Muscle layer of duodenum (tissue), 2 donors: ENCODE results near the gene ACTN4.

Source experiments
- H3K27ac ChIP-seq: one replicate; pipeline ENCODE4 v1.7.0; 2013; ENCODE audit warnings: mild to moderate bottlenecking, low read length
- H3K27me3 ChIP-seq: one replicate; pipeline ENCODE4 v1.7.0; 2013; ENCODE audit warnings: low read depth, mild to moderate bottlenecking, control low read depth, low read length
- H3K36me3 ChIP-seq, 2 donors: one replicate each; pipeline ENCODE4 v1.7.0; 2013; ENCODE audit warnings: low read length in 2 of 2, control low read depth in 1 of 2, mild to moderate bottlenecking in 1 of 2; ENCODE audit not compliant: insufficient read depth in 2 of 2, control insufficient read depth in 1 of 2
- H3K4me1 ChIP-seq, 2 donors: one replicate each; pipeline ENCODE4 v1.7.0; 2013; ENCODE audit warnings: low read length in 2 of 2, mild to moderate bottlenecking in 2 of 2, control low read depth in 1 of 2, moderate library complexity in 1 of 2; ENCODE audit not compliant: insufficient read depth in 2 of 2, control insufficient read depth in 1 of 2
- H3K4me3 ChIP-seq, 2 donors: one replicate each; pipeline ENCODE4 v1.7.0; 2013; ENCODE audit warnings: low read length in 2 of 2, low read depth in 1 of 2, mild to moderate bottlenecking in 1 of 2
- H3K9me3 ChIP-seq, 2 donors: one replicate each; pipeline ENCODE4 v1.7.0; 2013; ENCODE audit warnings: low read length in 2 of 2, control low read depth in 1 of 2, mild to moderate bottlenecking in 1 of 2; ENCODE audit not compliant: control insufficient read depth in 1 of 2
- donor health status: healthy.

Gene ACTN4

DNA sequence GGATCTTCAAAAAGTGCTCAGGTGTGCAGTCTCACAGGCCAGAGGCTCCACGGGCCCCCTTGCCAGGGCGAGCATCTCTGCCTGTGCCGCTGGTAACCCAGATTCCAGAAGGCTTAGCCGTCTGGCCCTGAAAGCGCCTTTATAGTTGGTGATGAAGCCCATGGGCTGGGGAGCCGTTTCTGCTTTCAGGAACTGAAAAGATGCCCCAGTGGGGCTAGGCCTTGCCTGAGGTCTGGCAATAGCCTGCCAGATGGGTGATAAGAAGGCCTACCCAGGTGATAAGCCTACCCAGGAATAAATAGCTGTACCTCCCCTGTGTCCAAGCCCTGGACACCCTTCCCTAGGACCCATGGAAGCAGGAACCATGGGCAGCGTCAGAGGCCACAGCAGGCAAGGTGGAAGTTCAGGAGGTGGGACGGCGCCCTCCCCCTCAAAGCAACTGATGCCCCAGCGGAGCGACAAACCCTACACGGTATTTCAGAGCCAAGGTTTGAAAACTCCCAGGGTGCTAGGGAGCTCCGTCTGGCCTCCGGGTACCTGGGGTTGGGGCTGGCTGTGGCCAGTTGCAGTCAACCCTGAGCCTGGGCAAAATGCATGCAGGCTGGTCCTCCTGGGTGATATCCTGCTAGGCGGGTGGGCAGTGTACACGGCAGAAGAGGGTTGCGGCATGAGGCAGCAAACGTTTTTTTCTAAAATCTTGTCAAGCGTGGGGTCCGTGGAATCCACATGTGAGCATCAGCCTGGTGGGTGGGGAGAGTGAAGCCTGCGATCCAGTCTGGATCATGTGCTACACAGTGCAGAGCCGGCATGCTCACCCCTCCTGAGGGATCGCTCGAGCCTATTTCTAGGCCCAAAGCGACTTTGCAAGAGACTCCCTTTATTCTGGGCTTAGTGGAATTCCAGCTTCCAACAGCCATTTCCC, 45.3 kb downstream of the ACTN4 start:
- Histone ChIP-seq H3K9me3 (no peaks in the 10 kb centered on the region), H3K4me1 (peaks cover 47 to 69% of the 10 kb centered on the region in 2 donors), H3K4me3 (peak overlapping the region in 1 of 2 donors; percentile 41), H3K36me3 (peaks cover 17 to 24% of the 10 kb centered on the region in 2 donors), H3K27me3 (no peaks in the 10 kb centered on the region), H3K27ac (peak overlapping the region; percentile 93)

DNA sequence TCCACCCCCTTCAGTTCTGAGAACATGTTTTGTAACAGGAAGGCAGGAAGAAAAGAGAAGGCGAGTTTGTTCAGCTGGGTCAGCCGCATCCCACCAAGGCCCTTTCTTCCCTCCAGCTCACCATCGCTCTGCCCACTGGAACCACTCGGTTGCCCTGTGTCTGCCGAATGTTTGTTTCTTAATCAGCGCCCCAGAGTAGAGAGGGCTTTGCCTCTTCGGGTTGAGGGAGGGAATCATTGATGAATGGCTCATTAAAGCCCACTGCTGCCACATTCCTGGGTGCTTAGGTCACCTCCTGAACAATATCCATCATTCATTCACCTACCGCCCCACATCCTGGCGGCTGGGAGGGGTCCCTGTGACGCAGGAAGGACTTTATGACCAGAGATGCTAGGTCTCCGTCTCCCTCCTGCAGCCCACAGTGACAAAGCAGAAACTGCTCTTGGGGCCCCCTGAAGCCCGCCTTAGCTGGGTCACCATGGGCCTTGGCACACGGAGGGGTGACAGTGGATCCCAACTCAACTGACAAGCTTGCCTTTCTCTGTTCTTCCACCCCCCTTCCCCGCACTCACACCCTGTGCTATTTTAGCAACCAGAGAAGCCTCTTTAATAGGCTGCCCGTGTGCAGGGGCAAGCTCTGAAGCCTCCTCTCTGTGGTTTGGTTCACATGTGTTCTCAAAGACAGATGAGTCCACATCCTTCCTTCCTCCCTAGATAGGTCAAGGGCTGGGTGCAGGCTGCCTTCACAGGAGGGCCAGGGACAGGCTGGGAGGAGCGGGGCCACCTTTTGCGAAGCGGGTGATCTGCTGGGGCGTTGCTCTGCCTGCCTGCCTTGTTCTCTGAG, 46.2 kb downstream of the ACTN4 start:
- Histone ChIP-seq H3K27ac (peak overlapping the region; percentile 93), H3K27me3 (no peaks in the 10 kb centered on the region), H3K9me3 (no peaks in the 10 kb centered on the region), H3K36me3 (peaks cover 14 to 24% of the 10 kb centered on the region in 2 donors), H3K4me1 (peaks cover 49 to 72% of the 10 kb centered on the region in 2 donors), H3K4me3 (peak overlapping the region in 1 of 2 donors; percentile 41)

DNA sequence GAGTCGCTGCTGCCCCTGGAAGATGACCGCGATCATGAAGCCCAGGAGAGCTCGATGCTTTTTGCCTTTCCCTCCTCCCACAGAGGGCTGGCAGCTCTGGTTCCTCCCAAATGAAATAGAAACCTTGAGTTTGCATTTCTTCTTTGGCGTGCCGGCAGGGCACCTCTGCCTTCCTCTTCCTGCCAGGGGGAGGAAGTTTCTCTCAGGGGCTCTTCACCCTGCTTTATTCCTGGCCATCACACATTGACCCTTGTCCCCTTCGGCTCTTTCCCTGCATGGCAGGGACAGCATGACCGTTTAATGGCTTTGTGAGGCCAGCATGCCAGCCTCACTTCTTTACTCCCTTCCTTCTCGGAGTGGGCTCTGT, 47.9 kb downstream of the ACTN4 start:
- no peaks in the 10 kb centered on the region for H3K27me3 ChIP-seq
- no peak overlapping the region for H3K4me3 ChIP-seq
- peak overlapping the region; percentile 93 for H3K27ac ChIP-seq
- peaks cover 47 to 74% of the 10 kb centered on the region in 2 donors for H3K4me1 ChIP-seq
- peaks cover 15 to 27% of the 10 kb centered on the region in 2 donors for H3K36me3 ChIP-seq
- H3K9me3 ChIP-seq, result no peaks in the 10 kb centered on the region

DNA sequence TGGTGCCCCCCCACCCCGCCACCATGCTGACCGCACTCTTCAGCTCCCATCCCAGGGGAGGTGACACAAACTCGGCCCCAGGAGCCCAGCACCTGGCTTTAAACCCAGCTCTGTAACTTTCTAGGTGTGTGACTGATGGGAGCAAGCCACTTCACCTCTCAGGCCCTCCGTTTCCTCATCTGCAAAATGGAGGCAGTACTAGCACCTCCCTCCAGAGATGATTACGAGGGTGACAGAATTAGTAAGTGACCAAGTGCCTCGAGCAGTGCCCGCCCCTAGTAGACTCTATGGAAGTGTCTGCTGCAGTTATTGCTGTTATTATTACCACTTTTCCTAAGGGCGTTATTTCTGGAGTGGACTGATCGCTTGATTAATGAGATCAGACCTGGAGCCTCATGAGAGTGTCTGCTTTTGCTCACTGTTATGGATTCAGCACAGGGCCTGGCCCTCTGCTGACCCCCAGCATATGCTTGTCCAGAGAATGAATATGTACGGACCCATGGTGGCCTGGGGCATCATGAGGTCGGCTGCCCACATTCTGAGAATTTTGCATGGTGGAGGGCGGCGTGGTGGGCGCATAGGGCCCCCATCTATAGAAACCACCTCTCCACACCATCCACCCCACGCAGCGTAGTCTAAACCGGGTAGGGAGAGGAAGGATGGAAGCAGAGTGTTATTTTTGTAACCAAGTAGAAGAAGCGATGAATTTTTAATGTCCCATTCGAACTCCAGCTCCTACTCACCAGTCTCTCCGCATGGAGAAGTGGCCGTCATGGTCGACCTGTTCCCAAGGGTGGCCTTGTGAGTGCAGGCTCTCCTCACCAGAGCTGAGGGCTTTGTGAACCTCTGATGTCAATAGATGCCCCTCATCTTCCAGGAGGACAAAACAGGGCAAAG, 48.6 kb downstream of the ACTN4 start:
- H3K36me3 ChIP-seq, result peaks cover 23 to 34% of the 10 kb centered on the region in 2 donors
- no peaks in the 10 kb centered on the region for H3K27me3 ChIP-seq
- no peak overlapping the region for H3K4me3 ChIP-seq
- H3K9me3 ChIP-seq, result no peaks in the 10 kb centered on the region
- peaks cover 52 to 81% of the 10 kb centered on the region in 2 donors for H3K4me1 ChIP-seq
- H3K27ac ChIP-seq, result peak overlapping the region; percentile 93

DNA sequence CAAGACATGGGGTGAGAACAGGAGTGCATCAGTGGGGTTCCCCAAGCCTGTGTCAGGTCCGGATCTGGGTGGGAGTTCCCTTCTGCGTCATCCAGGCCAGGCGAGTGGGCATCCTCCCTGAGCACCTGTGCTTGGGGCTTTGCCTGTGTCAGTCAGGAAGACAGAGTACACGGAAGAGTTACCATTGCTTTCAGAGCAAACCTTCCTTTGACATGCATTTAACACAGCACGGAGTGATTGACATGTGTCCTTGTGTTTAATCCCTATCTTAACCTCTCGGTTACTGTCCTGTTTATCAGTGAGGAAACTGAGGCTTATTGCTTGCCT, 49.2 kb downstream of the ACTN4 start:
- Histone ChIP-seq H3K4me1 (peaks cover 58 to 87% of the 10 kb centered on the region in 2 donors), H3K9me3 (no peaks in the 10 kb centered on the region)

DNA sequence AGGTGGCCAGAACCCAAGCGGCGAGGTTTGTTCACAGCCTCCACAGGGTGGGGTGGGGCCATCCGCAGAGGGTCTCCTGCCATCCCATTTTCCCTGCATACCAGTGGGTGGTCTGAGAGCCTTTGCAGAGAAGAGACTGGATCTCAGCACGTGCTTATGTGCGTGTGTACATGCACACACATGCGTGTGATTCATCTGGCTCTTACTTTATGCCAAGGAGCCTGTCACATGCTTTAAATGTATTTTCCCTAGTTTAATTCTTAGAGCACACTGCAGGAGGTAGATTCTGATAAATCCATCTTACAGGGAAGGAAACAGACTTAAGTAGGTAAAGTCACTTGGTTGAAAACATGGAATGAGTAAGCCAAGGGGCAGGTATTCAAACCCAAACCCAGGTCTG, 49.7 kb downstream of the ACTN4 start:
- Histone ChIP-seq H3K36me3 (peaks cover 30 to 45% of the 10 kb centered on the region in 2 donors), H3K27ac (peak overlapping the region; percentile 54)

More for the DNA sequence above, 49.2 kb downstream of the ACTN4 start:
- H3K36me3 ChIP-seq, result peaks cover 29 to 40% of the 10 kb centered on the region in 2 donors
- peak overlapping the region; percentile 6 for H3K27ac ChIP-seq
- H3K27me3 ChIP-seq, result no peaks in the 10 kb centered on the region
- no peak overlapping the region for H3K4me3 ChIP-seq

DNA sequence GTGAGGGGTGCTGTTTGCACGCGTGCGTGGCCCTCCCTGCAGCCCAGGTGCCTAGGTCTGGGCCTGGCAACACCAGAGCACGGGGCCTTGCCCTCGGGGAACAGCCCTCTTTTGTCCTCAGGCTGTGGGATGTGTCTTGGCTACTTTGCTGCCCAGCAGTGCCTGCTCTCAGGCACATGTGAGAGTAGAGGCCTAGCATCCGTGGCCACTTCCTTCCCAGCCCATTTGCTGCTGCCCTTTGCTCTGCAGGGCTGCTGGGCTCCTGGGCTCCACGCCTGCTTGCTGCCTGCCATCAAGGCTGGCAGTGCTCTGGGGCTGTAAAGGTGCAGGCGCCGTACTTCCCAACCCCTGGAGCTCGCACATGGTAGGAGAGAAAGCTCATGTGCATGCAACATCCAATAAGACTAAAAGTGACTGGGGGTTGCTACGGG, 50.2 kb downstream of the ACTN4 start:
- Histone ChIP-seq H3K9me3 (no peaks in the 10 kb centered on the region), H3K36me3 (peaks cover 30 to 48% of the 10 kb centered on the region in 2 donors), H3K4me1 (peaks cover 52 to 83% of the 10 kb centered on the region in 2 donors), H3K4me3 (no peak overlapping the region), H3K27me3 (no peaks in the 10 kb centered on the region), H3K27ac (peak overlapping the region; percentile 54)

More for the DNA sequence above, 49.7 kb downstream of the ACTN4 start:
- peaks cover 56 to 86% of the 10 kb centered on the region in 2 donors for H3K4me1 ChIP-seq
- no peaks in the 10 kb centered on the region for H3K9me3 ChIP-seq
- no peaks in the 10 kb centered on the region for H3K27me3 ChIP-seq
- H3K4me3 ChIP-seq, result no peak overlapping the region

DNA sequence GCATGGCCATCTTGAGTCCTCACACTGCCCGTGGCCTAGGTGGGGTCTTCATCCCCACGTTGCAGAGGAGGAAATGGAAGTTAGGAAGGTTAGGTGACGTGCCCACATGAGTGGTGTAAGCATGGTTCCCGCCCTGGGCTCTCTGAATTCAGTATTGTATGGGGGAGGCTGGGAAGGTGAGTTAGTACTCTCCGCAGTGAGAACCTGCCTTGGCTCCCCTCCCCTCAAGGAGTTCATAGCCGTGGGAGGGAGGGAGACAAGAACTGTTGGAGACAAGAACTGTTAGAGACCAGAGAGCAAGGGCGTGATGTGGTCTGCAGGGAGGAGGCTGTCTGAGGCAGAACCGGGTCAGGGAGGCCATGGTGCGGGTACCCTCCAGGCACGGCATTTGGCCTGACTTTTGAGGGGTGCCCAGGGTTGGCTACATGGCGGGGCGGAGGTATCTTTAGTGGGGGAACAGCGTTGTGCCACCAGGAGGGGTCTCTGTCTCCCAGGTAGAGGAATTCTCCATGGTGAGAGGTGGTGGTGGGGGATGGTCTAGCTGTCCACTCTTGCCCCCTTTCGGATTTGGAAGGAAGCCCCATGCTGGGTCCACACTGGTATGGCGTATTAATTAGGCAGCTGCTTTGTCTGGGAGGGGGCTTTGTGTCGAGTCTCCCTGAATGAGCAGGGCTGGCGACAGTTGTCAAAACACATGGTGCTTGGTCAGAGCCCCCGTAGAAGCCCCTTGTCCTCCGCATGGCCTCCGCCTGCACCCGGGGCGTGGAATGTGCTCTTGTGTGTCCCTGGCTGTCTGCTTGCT, 51.0 kb downstream of the ACTN4 start:
- Histone ChIP-seq H3K27me3 (no peaks in the 10 kb centered on the region), H3K4me3 (no peak overlapping the region), H3K27ac (peak overlapping the region; percentile 54), H3K9me3 (no peaks in the 10 kb centered on the region), H3K4me1 (peaks cover 45 to 76% of the 10 kb centered on the region in 2 donors), H3K36me3 (peaks cover 30 to 48% of the 10 kb centered on the region in 2 donors)

DNA sequence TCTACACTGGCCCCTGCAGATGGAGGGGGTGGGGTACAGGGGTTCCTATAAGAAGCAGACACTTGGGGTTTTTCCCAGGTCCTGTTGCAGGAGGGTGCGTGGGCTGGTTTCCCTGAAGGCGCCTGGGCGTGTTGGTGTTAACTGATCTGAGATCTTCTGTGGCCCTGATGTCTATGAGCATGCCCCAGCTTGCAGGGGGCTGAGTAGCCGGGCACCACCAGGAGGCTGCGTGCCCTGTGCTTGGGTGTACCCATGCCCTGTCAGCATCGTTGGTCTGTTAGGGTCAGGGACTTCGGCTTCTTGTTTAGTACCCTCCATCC, 51.5 kb downstream of the ACTN4 start:
- H3K9me3 ChIP-seq, result no peaks in the 10 kb centered on the region
- H3K27me3 ChIP-seq, result no peaks in the 10 kb centered on the region
- peak overlapping the region; percentile 54 for H3K27ac ChIP-seq
- H3K4me3 ChIP-seq, result no peak overlapping the region
- peaks cover 30 to 49% of the 10 kb centered on the region in 2 donors for H3K36me3 ChIP-seq
- peaks cover 40 to 70% of the 10 kb centered on the region in 2 donors for H3K4me1 ChIP-seq

DNA sequence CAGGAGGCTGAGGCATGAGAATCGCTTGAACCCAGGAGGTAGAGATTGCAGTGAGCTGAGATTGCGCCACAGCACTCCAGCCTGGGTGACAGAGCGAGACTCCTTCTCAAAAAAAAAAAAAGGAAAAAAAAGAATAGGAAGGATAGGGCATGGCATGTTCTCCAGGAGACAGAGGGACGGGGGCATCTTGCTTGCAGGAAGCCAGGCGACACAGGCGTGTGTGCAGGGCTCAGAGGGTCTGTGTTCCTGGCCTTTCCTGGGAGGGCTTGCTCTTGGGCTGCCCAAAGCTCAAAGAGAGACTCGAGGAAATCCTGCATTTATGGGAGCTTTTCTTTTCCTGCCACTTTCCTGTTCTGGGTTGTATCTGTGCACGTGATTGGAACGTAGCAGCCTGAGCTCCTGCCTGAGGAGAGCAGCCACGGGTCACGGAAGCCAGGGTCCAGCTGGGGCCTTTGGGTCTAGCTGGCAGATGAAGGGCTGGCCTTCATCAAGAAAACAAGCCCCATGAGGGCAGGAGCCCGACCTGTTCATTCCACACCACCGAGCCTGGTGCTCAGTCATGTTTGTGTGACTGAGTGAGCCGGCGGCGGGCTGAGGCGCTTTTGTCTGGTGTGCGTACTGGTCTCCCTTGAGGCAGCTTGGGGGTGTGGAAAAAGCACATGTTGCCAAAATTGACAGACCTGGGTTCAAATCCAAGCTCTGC, 52.3 kb downstream of the ACTN4 start:
- Histone ChIP-seq H3K27me3 (no peaks in the 10 kb centered on the region), H3K27ac (peak overlapping the region; percentile 74), H3K4me1 (peaks cover 40 to 65% of the 10 kb centered on the region in 2 donors), H3K4me3 (no peak overlapping the region), H3K36me3 (peaks cover 32 to 54% of the 10 kb centered on the region in 2 donors), H3K9me3 (no peaks in the 10 kb centered on the region)
